Measurements from ENCODE around the gene MTAP. TPM values are rescaled to one million over a fixed set of nuclear protein-coding genes. Genes with fewer than 3 reads are reported as not detected.

MTAP gene
- total RNA-seq, 4 donors from 2014 or later, result 13.3 to 40.3 (median 27.3) TPM

- Histone ChIP-seq H3K9me3 (no peaks in the 10 kb centered on the region), H3K4me3 (no peak overlapping the region), H3K36me3 (no peaks in the 10 kb centered on the region), H3K27me3 (peaks cover 0 to 9% of the 10 kb centered on the region in 2 donors), H3K4me1 (no peaks in the 10 kb centered on the region), H3K27ac (no peak overlapping the region)
- TF ChIP-seq POLR2A (IDR thresholded peaks at IDR 0.05) (no peak), CTCF (IDR thresholded peaks at IDR 0.05) (no peak)
- DNase-seq, result no peak
Measured at GRCh38 chr9:21982391-21982790, 180.0 kb downstream of the MTAP start.

GRCh38 chr9:21982861-21983560 lies 180.6 kb downstream of the MTAP start:
- H3K27ac ChIP-seq, result no peak overlapping the region
- DNase-seq, result no peak
- H3K27me3 ChIP-seq, result peaks cover 0 to 5% of the 10 kb centered on the region in 2 donors
- no peaks in the 10 kb centered on the region for H3K4me1 ChIP-seq
- no peaks in the 10 kb centered on the region for H3K36me3 ChIP-seq
- no peaks in the 10 kb centered on the region for H3K9me3 ChIP-seq
- H3K4me3 ChIP-seq, result no peak overlapping the region
- no peak for TF ChIP-seq POLR2A (IDR thresholded peaks at IDR 0.05)
- no peak for TF ChIP-seq CTCF (IDR thresholded peaks at IDR 0.05)

- H3K9me3 ChIP-seq, result no peaks in the 10 kb centered on the region
- peaks cover 0 to 5% of the 10 kb centered on the region in 2 donors for H3K27me3 ChIP-seq
- no peak overlapping the region for H3K4me3 ChIP-seq
- no peak for DNase-seq
- no peaks in the 10 kb centered on the region for H3K36me3 ChIP-seq
- H3K27ac ChIP-seq, result no peak overlapping the region
- TF ChIP-seq CTCF (IDR thresholded peaks at IDR 0.05) (no peak), POLR2A (IDR thresholded peaks at IDR 0.05) (no peak)
- H3K4me1 ChIP-seq, result no peaks in the 10 kb centered on the region
Measured at GRCh38 chr9:21983561-21983935, 181.1 kb downstream of the MTAP start.

GRCh38 chr9:21984101-21984500 lies 181.7 kb downstream of the MTAP start:
- TF ChIP-seq POLR2A (IDR thresholded peaks at IDR 0.05) (no peak), CTCF (IDR thresholded peaks at IDR 0.05) (no peak)
- H3K27me3 ChIP-seq, result peaks cover 0 to 5% of the 10 kb centered on the region in 2 donors

GRCh38 chr9:21985964-21986667 lies 183.7 kb downstream of the MTAP start:
- Histone ChIP-seq H3K36me3 (no peaks in the 10 kb centered on the region), H3K27me3 (peaks cover 0 to 4% of the 10 kb centered on the region in 2 donors), H3K4me3 (no peak overlapping the region), H3K27ac (no peak overlapping the region), H3K9me3 (no peaks in the 10 kb centered on the region), H3K4me1 (no peaks in the 10 kb centered on the region)
- no peak for DNase-seq
- no peak for TF ChIP-seq CTCF (IDR thresholded peaks at IDR 0.05)
- no peak for TF ChIP-seq POLR2A (IDR thresholded peaks at IDR 0.05)

More at GRCh38 chr9:21984101-21984500, 181.7 kb downstream of the MTAP start:
- Histone ChIP-seq H3K4me1 (no peaks in the 10 kb centered on the region), H3K36me3 (no peaks in the 10 kb centered on the region), H3K27ac (no peak overlapping the region), H3K4me3 (no peak overlapping the region), H3K9me3 (no peaks in the 10 kb centered on the region)
- no peak for DNase-seq

Other genes with a start within 250 kb of the MTAP start
- gene CDKN2A, start 191.8 kb downstream of the MTAP start, total RNA-seq, result 10 to 100 TPM in 3 of 4 donors, not detected in 1; 12.9 to 37.1 (median 20.8) TPM
- 100 to 1,000 TPM in 1 of 4 donors, 10 to 100 TPM in 3; 22.7 to 129 (median 52.0) TPM for gene CDKN2B-AS1, start 192.2 kb downstream of the MTAP start, total RNA-seq
- gene CDKN2B, start 206.7 kb downstream of the MTAP start, total RNA-seq, result 100 to 1,000 TPM in 3 of 4 donors, 10 to 100 TPM in 1; 15.7 to 375 (median 228) TPM